ENCODE data around the gene TMEM212. TPM values are rescaled to one million over a fixed set of nuclear protein-coding genes. Genes with fewer than 3 reads are reported as not detected.

TMEM212 gene
- polyA plus RNA-seq, 1 donor (not counting 4 experiments of a cell fraction or from before 2014, with no cell fraction given): not detected

GRCh38 chr3:171827385-171827784 lies 15.8 kb upstream of the TMEM212 start:
- no peaks in the 10 kb centered on the region for H3K27me3 ChIP-seq (ENCODE audit: control insufficient read depth, extremely low read depth, insufficient read depth, low read length)
- no peak overlapping the region for H2AFZ ChIP-seq (ENCODE audit: control insufficient read depth, low read length)
- DNase-seq (ENCODE audit: low read depth, low spot score) (no peak), FAIRE-seq (no peak)
- no peak overlapping the region for H3K27ac ChIP-seq (ENCODE audit: control insufficient read depth, insufficient read depth, low read length)
- H3K4me3 ChIP-seq (ENCODE audit: control insufficient read depth in 2 of 3, extremely low read depth in 1 of 3, insufficient read depth in 2 of 3, low read depth in 1 of 3, low read length in 3 of 3): no peak overlapping the region
- H3K79me2 ChIP-seq (ENCODE audit: control insufficient read depth, insufficient read depth, low read length): no peaks in the 10 kb centered on the region
- TF ChIP-seq CTCF (optimal IDR thresholded peaks at IDR 0.05 in 1 of 3, IDR thresholded peaks at IDR 0.05 in 1 of 3, conservative IDR thresholded peaks at IDR 0.05 in 1 of 3; ENCODE audit: extremely low read depth in 1 of 3, insufficient read depth in 2 of 3, low read length in 3 of 3) (no peak), EZH2 (IDR thresholded peaks at IDR 0.05; ENCODE audit: low read length) (no peak)
- H3K9ac ChIP-seq (ENCODE audit: control insufficient read depth, extremely low read depth, insufficient read depth, low read length): no peak overlapping the region
- no peaks in the 10 kb centered on the region for H4K20me1 ChIP-seq (ENCODE audit: control insufficient read depth, extremely low read depth, insufficient read depth, low read length)
- H3K4me1 ChIP-seq (ENCODE audit: control insufficient read depth, extremely low read depth, insufficient read depth, low read length): no peaks in the 10 kb centered on the region
- dilution Hi-C loops (cut with MboI; ENCODE audit: extremely low pct_ligation_motif_present, low sequenced_read_pairs): no loop called here
- H3K9me3 ChIP-seq (ENCODE audit: control insufficient read depth, low read depth, low read length): no peaks in the 10 kb centered on the region
- H3K36me3 ChIP-seq (ENCODE audit: control insufficient read depth in 2 of 2, extremely low read depth in 1 of 2, insufficient read depth in 2 of 2, low read length in 2 of 2): no peaks in the 10 kb centered on the region
- H3K9me1 ChIP-seq (ENCODE audit: control insufficient read depth, extremely low read depth, insufficient read depth, low read length): no peaks in the 10 kb centered on the region
- no peak overlapping the region for H3K4me2 ChIP-seq (ENCODE audit: control insufficient read depth, extremely low read depth, insufficient read depth, low read depth, low read length)

GRCh38 chr3:171827836-171828458 lies 15.2 kb upstream of the TMEM212 start:
- Histone ChIP-seq H2AFZ (ENCODE audit: control insufficient read depth, low read length) (no peak overlapping the region), H3K79me2 (ENCODE audit: control insufficient read depth, insufficient read depth, low read length) (no peaks in the 10 kb centered on the region), H3K36me3 (ENCODE audit: control insufficient read depth in 2 of 2, extremely low read depth in 1 of 2, insufficient read depth in 2 of 2, low read length in 2 of 2) (no peaks in the 10 kb centered on the region), H3K4me3 (ENCODE audit: control insufficient read depth in 2 of 3, extremely low read depth in 1 of 3, insufficient read depth in 2 of 3, low read depth in 1 of 3, low read length in 3 of 3) (no peak overlapping the region), H3K9me3 (ENCODE audit: control insufficient read depth, low read depth, low read length) (no peaks in the 10 kb centered on the region), H3K27me3 (ENCODE audit: control insufficient read depth, extremely low read depth, insufficient read depth, low read length) (no peaks in the 10 kb centered on the region), H3K9ac (ENCODE audit: control insufficient read depth, extremely low read depth, insufficient read depth, low read length) (no peak overlapping the region), H4K20me1 (ENCODE audit: control insufficient read depth, extremely low read depth, insufficient read depth, low read length) (no peaks in the 10 kb centered on the region), H3K4me2 (ENCODE audit: control insufficient read depth, extremely low read depth, insufficient read depth, low read depth, low read length) (no peak overlapping the region), H3K4me1 (ENCODE audit: control insufficient read depth, extremely low read depth, insufficient read depth, low read length) (no peaks in the 10 kb centered on the region), H3K9me1 (ENCODE audit: control insufficient read depth, extremely low read depth, insufficient read depth, low read length) (no peaks in the 10 kb centered on the region), H3K27ac (ENCODE audit: control insufficient read depth, insufficient read depth, low read length) (no peak overlapping the region)
- TF ChIP-seq CTCF (optimal IDR thresholded peaks at IDR 0.05 in 1 of 3, IDR thresholded peaks at IDR 0.05 in 1 of 3, conservative IDR thresholded peaks at IDR 0.05 in 1 of 3; ENCODE audit: extremely low read depth in 1 of 3, insufficient read depth in 2 of 3, low read length in 3 of 3): no peak
- TF ChIP-seq EZH2 (IDR thresholded peaks at IDR 0.05; ENCODE audit: low read length): no peak
- dilution Hi-C loops (cut with MboI; ENCODE audit: extremely low pct_ligation_motif_present, low sequenced_read_pairs): no loop called here
- DNase-seq (ENCODE audit: low read depth, low spot score) (no peak), FAIRE-seq (no peak)
